GM23338 (cell line): Measurements from ENCODE around the gene AGMAT. TPM values are rescaled to one million over a fixed set of nuclear protein-coding genes. Genes with fewer than 3 reads are reported as not detected.

Source experiments
- CTCF ChIP-seq, 2 experiments: fragments of 200-600 bp in 1 of 2; sonication (generic) in 1 of 2; conservative IDR thresholded peaks; 2 replicates each; pipeline versions ENCODE4 v1.5.1 to v1.6.1; 2016 to 2017; ENCODE audit warnings: antibody characterized with exemption in 2 of 2, low read depth in 2 of 2, mild to moderate bottlenecking in 2 of 2, moderate library complexity in 1 of 2
- EZH2phosphoT487 ChIP-seq: fragments of 200-600 bp; sonication (generic); IDR thresholded peaks from one replicate; pipeline ENCODE4 v1.8.1; 2018; ENCODE audit warnings: antibody characterized with exemption; ENCODE audit not compliant: unreplicated experiment
- JUNB ChIP-seq: IDR thresholded peaks from one replicate; pipeline ENCODE4 v1.6.1; 2016; ENCODE audit warnings: antibody characterized with exemption; ENCODE audit not compliant: unreplicated experiment
- NANOG ChIP-seq: IDR thresholded peaks from 2 replicates; pipeline ENCODE4 v1.6.1; 2016; ENCODE audit warnings: antibody characterized with exemption, borderline replicate concordance
- STAT1 ChIP-seq: IDR thresholded peaks from one replicate; pipeline ENCODE4 v1.6.1; 2016; ENCODE audit warnings: antibody characterized with exemption; ENCODE audit not compliant: unreplicated experiment
- ZNF114 ChIP-seq: fragments of 250-450 bp; sonication (Bioruptor Pico); IDR thresholded peaks from 2 replicates; pipeline ENCODE4 v1.5.0; 2020; ENCODE audit warnings: mild to moderate bottlenecking, moderate library complexity
- ZNF331 ChIP-seq: fragments of 250-450 bp; sonication (Bioruptor Pico); IDR thresholded peaks from 2 replicates; pipeline ENCODE4 v1.5.0; 2020; ENCODE audit warnings: low read depth, mild to moderate bottlenecking, moderate library complexity
- ZNF462 ChIP-seq: fragments of 250-450 bp; sonication (Bioruptor Pico); IDR thresholded peaks from 2 replicates; pipeline ENCODE4 v1.5.0; 2020; ENCODE audit warnings: mild to moderate bottlenecking, moderate library complexity
- polyA plus RNA-seq: library from polyadenylated mRNA; unstranded; fragments of >200 nt; fragmentation: Nextera tagmentation; extraction: Ambion mirVana; gene quantifications from 2 replicates; pipeline ENCODE4 v1.2.1, GENCODE V29; 2016
- total RNA-seq: library from RNA; depleted of rRNA; stranded (reverse); fragments of >200 nt; shearing (Covaris generic); gene quantifications from 2 replicates; pipeline ENCODE4 v1.2.3, GENCODE V29; 2014
- TF ChIP-seq, protein P1 (sequence below): IDR thresholded peaks from 2 replicates; pipeline ENCODE4 v1.6.1; 2016; ENCODE audit warnings: antibody characterized with exemption

Gene AGMAT
- total and polyA plus RNA-seq, 2 experiments from 2014 or later, result 1.8 to 7.4 TPM

- TF ChIP-seq ZNF462, result no peak
- no peak for TF ChIP-seq EZH2phosphoT487
- TF ChIP-seq, protein P1, sequence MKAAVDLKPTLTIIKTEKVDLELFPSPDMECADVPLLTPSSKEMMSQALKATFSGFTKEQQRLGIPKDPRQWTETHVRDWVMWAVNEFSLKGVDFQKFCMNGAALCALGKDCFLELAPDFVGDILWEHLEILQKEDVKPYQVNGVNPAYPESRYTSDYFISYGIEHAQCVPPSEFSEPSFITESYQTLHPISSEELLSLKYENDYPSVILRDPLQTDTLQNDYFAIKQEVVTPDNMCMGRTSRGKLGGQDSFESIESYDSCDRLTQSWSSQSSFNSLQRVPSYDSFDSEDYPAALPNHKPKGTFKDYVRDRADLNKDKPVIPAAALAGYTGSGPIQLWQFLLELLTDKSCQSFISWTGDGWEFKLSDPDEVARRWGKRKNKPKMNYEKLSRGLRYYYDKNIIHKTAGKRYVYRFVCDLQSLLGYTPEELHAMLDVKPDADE, result no peak
- TF ChIP-seq ZNF114 (CRISPR knock-in tag), result no peak
- TF ChIP-seq STAT1, result no peak
- no peak for TF ChIP-seq JUNB
- TF ChIP-seq NANOG, result no peak
- TF ChIP-seq CTCF (conservative IDR thresholded peaks at IDR 0.05; ENCODE audit: low read depth in 2 of 2), result no peak
- TF ChIP-seq ZNF331 (CRISPR knock-in tag), result no peak
Observed at GRCh38 chr1:15538771-15539170, 46.1 kb downstream of the AGMAT start (continued).
